ENCODE measurements around the gene IL18RAP. TPM values are rescaled to one million over a fixed set of nuclear protein-coding genes. Genes with fewer than 3 reads are reported as not detected.

The IL18RAP gene
- total RNA-seq, 1 experiment from 2014 or later = not detected

DNA sequence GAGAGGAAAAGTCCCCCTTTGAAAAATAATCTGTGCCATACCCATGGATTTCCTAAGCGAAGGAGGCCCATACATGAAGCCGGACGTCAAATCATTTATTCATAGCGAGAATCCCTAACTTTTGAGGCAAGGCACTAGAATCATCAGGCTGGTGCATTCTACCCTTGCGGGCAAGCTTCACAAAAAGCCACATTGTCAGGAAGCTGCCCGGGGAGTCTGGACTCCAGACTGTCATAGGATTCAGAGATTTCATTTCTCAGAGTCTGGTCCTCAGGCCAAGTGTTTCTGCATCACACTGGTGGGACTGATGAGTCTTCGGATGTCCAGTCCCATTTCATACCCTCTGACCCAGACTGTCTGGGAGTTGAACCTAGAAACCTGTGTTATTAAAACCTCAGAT lies 59.0 kb downstream of the IL18RAP start:
- Mint-ChIP-seq H3K27me3 (ENCODE audit: low read depth) (no peaks in the 10 kb centered on the region), H3K4me1 (peaks cover 12% of the 10 kb centered on the region), H3K4me3 (no peak overlapping the region), H3K27ac (no peak overlapping the region), H3K36me3 (no peaks in the 10 kb centered on the region), H3K9me3 (no peaks in the 10 kb centered on the region)
- ChIA-PET POLR2A (no interaction called here), CTCF (no interaction called here)
- DNase-seq (ENCODE audit: low spot score) = no peak
- ATAC-seq = no peak
- TF ChIP-seq NFYB (CRISPR knock-in tag; conservative IDR thresholded peaks at IDR 0.05; ENCODE audit: low read depth) (no peak), IRF1 (CRISPR knock-in tag; IDR thresholded peaks at IDR 0.05) (no peak), ZNF416 (CRISPR knock-in tag; IDR thresholded peaks at IDR 0.05) (no peak), FOXJ3 (CRISPR knock-in tag; IDR thresholded peaks at IDR 0.05; ENCODE audit: borderline replicate concordance) (no peak), NR2C2 (CRISPR knock-in tag; IDR thresholded peaks at IDR 0.05) (no peak), NR3C1 (CRISPR knock-in tag; conservative IDR thresholded peaks at IDR 0.05; ENCODE audit: low read depth) (no peak), ELF4 (CRISPR knock-in tag; IDR thresholded peaks at IDR 0.05; ENCODE audit: low read depth) (no peak), CBFB (CRISPR knock-in tag; IDR thresholded peaks at IDR 0.05; ENCODE audit: low read depth) (no peak), PRRX2 (CRISPR knock-in tag; IDR thresholded peaks at IDR 0.05) (no peak), ZNF425 (CRISPR knock-in tag; conservative IDR thresholded peaks at IDR 0.05) (no peak), FOXK1 (CRISPR knock-in tag; IDR thresholded peaks at IDR 0.05) (no peak), ATF1 (CRISPR knock-in tag; IDR thresholded peaks at IDR 0.05) (no peak), ZNF219 (CRISPR knock-in tag; IDR thresholded peaks at IDR 0.05; ENCODE audit: borderline replicate concordance) (no peak), SP1 (CRISPR knock-in tag; conservative IDR thresholded peaks at IDR 0.05) (no peak)
- TF ChIP-seq, protein P1, sequence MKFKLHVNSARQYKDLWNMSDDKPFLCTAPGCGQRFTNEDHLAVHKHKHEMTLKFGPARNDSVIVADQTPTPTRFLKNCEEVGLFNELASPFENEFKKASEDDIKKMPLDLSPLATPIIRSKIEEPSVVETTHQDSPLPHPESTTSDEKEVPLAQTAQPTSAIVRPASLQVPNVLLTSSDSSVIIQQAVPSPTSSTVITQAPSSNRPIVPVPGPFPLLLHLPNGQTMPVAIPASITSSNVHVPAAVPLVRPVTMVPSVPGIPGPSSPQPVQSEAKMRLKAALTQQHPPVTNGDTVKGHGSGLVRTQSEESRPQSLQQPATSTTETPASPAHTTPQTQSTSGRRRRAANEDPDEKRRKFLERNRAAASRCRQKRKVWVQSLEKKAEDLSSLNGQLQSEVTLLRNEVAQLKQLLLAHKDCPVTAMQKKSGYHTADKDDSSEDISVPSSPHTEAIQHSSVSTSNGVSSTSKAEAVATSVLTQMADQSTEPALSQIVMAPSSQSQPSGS (CRISPR knock-in tag; IDR thresholded peaks at IDR 0.05; ENCODE audit: borderline replicate concordance, low read depth) = no peak
- TF ChIP-seq, protein P2, sequence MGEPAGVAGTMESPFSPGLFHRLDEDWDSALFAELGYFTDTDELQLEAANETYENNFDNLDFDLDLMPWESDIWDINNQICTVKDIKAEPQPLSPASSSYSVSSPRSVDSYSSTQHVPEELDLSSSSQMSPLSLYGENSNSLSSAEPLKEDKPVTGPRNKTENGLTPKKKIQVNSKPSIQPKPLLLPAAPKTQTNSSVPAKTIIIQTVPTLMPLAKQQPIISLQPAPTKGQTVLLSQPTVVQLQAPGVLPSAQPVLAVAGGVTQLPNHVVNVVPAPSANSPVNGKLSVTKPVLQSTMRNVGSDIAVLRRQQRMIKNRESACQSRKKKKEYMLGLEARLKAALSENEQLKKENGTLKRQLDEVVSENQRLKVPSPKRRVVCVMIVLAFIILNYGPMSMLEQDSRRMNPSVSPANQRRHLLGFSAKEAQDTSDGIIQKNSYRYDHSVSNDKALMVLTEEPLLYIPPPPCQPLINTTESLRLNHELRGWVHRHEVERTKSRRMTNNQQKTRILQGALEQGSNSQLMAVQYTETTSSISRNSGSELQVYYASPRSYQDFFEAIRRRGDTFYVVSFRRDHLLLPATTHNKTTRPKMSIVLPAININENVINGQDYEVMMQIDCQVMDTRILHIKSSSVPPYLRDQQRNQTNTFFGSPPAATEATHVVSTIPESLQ (CRISPR knock-in tag; IDR thresholded peaks at IDR 0.05) = no peak
- TF ChIP-seq, protein P3, sequence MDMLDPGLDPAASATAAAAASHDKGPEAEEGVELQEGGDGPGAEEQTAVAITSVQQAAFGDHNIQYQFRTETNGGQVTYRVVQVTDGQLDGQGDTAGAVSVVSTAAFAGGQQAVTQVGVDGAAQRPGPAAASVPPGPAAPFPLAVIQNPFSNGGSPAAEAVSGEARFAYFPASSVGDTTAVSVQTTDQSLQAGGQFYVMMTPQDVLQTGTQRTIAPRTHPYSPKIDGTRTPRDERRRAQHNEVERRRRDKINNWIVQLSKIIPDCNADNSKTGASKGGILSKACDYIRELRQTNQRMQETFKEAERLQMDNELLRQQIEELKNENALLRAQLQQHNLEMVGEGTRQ (CRISPR knock-in tag; IDR thresholded peaks at IDR 0.05) = no peak

GRCh38 chr2:102483086-102483485 lies 60.1 kb downstream of the IL18RAP start:
- ChIA-PET CTCF (interaction anchor here (1.9 kb wide), 1 partner anchor 10 kb away, joined by 11 read pairs; the partner anchor contains the start of gene SLC9A4), POLR2A (no interaction called here)
- Mint-ChIP-seq H3K27ac (no peak overlapping the region), H3K27me3 (ENCODE audit: low read depth) (no peaks in the 10 kb centered on the region), H3K4me1 (peaks cover 20% of the 10 kb centered on the region), H3K9me3 (no peaks in the 10 kb centered on the region), H3K4me3 (no peak overlapping the region), H3K36me3 (no peaks in the 10 kb centered on the region)
- no peak for TF ChIP-seq ZNF138 (CRISPR knock-in tag; conservative IDR thresholded peaks at IDR 0.05)
- TF ChIP-seq IRF1 (CRISPR knock-in tag; IDR thresholded peaks at IDR 0.05) = no peak
- no peak for TF ChIP-seq NFE2L1 (CRISPR knock-in tag; IDR thresholded peaks at IDR 0.05)
- TF ChIP-seq ERG (CRISPR knock-in tag; IDR thresholded peaks at IDR 0.05) = no peak
- no peak for TF ChIP-seq OVOL2 (CRISPR knock-in tag; IDR thresholded peaks at IDR 0.05; ENCODE audit: borderline replicate concordance)
- no peak for TF ChIP-seq PRRX2 (CRISPR knock-in tag; IDR thresholded peaks at IDR 0.05)
- TF ChIP-seq GABPB1 (CRISPR knock-in tag; IDR thresholded peaks at IDR 0.05) = no peak
- TF ChIP-seq FOXJ3 (CRISPR knock-in tag; IDR thresholded peaks at IDR 0.05; ENCODE audit: borderline replicate concordance) = no peak
- TF ChIP-seq ZNF671 (CRISPR knock-in tag; IDR thresholded peaks at IDR 0.05) = no peak
- TF ChIP-seq ZNF416 (CRISPR knock-in tag; IDR thresholded peaks at IDR 0.05) = no peak
- no peak for TF ChIP-seq ELF4 (CRISPR knock-in tag; IDR thresholded peaks at IDR 0.05; ENCODE audit: low read depth)
- TF ChIP-seq RELA (CRISPR knock-in tag; IDR thresholded peaks at IDR 0.05; ENCODE audit: borderline replicate concordance) = no peak
- TF ChIP-seq MYBL2 (CRISPR knock-in tag; IDR thresholded peaks at IDR 0.05) = no peak
- ATAC-seq = no peak
- no peak for DNase-seq (ENCODE audit: low spot score)

Measured in WTC11 (cell line).